IMR-90 (cell line): ENCODE data around the gene PDE6H. TPM values are rescaled to one million over a fixed set of nuclear protein-coding genes. Genes with fewer than 3 reads are reported as not detected.

Source experiments
- ATAC-seq: fragments of 200-7000 bp; cut with Tn5 transposase; 2 replicates; pipeline ENCODE4 v1.9.1; 2020; ENCODE audit warnings: low read depth, mild to moderate bottlenecking, moderate library complexity
- BruUV-seq: library from RNA; stranded (reverse); fragments of 400-500 nt; replicated peaks from 2 replicates; lab custom pipeline; 2021; lab: Mats Ljungman, UMichigan
- CTCF ChIA-PET: fragments of 300-600 bp; formaldehyde crosslinking; extraction: SDS; loops from one replicate; lab custom pipeline; 2021; ENCODE audit warnings: antibody characterized with exemption; lab: Yijun Ruan, JAX
- POLR2A ChIA-PET: fragments of 300-600 bp; sonication (Branson Sonifier 250); formaldehyde crosslinking; loops from one replicate; lab custom pipeline; 2022; ENCODE audit warnings: antibody characterized with exemption; ENCODE audit not compliant: unreplicated experiment; lab: Charles Lee
- DNase-seq: peaks from one replicate; pipeline ENCODE4 v3.0.0; 2013
- H2AFZ ChIP-seq: replicated peaks from 2 replicates; pipeline ENCODE3; 2013; ENCODE audit warnings: low read length, mild to moderate bottlenecking; ENCODE audit not compliant: poor library complexity
- H2AK5ac ChIP-seq: 2 replicates; pipeline ENCODE4 v1.6.1; 2013; ENCODE audit warnings: low read depth, low read length, inconsistent platforms
- H2AK9ac ChIP-seq: replicated peaks from 2 replicates; pipeline ENCODE3; 2013; ENCODE audit warnings: mild to moderate bottlenecking, low read depth, low read length, moderate library complexity; ENCODE audit not compliant: poor library complexity
- H2BK120ac ChIP-seq: 2 replicates; pipeline ENCODE4 v1.6.1; 2013; ENCODE audit warnings: low read depth, low read length, inconsistent platforms
- H2BK15ac ChIP-seq: 3 replicates; pipeline ENCODE4 v1.6.1; 2013; ENCODE audit warnings: low read depth, low read length, inconsistent platforms
- H2BK20ac ChIP-seq: 2 replicates; pipeline ENCODE4 v1.6.1; 2013; ENCODE audit warnings: low read depth, mild to moderate bottlenecking, inconsistent platforms, low read length, moderate library complexity
- H2BK5ac ChIP-seq: 2 replicates; pipeline ENCODE4 v1.6.1; 2013; ENCODE audit warnings: mild to moderate bottlenecking, low read depth, low read length, inconsistent platforms; ENCODE audit not compliant: poor library complexity, severe bottlenecking
- H3K14ac ChIP-seq: replicated peaks from 2 replicates; pipeline ENCODE4 v1.6.1; 2013; ENCODE audit warnings: low read depth, low read length, inconsistent platforms
- H3K18ac ChIP-seq: 2 replicates; pipeline ENCODE4 v1.6.1; 2013; ENCODE audit warnings: low read depth, low read length, control low read depth
- H3K23ac ChIP-seq: 2 replicates; pipeline ENCODE4 v1.6.1; 2013; ENCODE audit warnings: low read depth, low read length, inconsistent platforms
- H3K27ac ChIP-seq: 2 replicates; pipeline ENCODE4 v1.5.1; 2013; ENCODE audit warnings: mild to moderate bottlenecking, control low read depth, low read length; ENCODE audit not compliant: insufficient read depth
- H3K27me3 ChIP-seq: 2 replicates; pipeline ENCODE4 v1.6.1; 2013; ENCODE audit warnings: low read length; ENCODE audit not compliant: control insufficient read depth, insufficient read depth
- H3K36me3 ChIP-seq: 2 replicates; pipeline ENCODE4 v1.6.1; 2013; ENCODE audit warnings: low read length, mixed read lengths; ENCODE audit not compliant: control insufficient read depth, insufficient read depth
- H3K4ac ChIP-seq: 2 replicates; pipeline ENCODE4 v1.6.1; 2013; ENCODE audit warnings: low read depth, low read length, inconsistent platforms
- H3K4me1 ChIP-seq: 2 replicates; pipeline ENCODE4 v1.6.1; 2013; ENCODE audit warnings: low read length, mixed read lengths; ENCODE audit not compliant: control insufficient read depth, insufficient read depth
- H3K4me2 ChIP-seq: 2 replicates; pipeline ENCODE4 v1.6.1; 2013; ENCODE audit warnings: low read depth, mild to moderate bottlenecking, control low read depth, low read length, moderate library complexity
- H3K4me3 ChIP-seq: 2 replicates; pipeline ENCODE4 v1.5.1; 2013; ENCODE audit warnings: low read depth, mild to moderate bottlenecking, control low read depth, low read length, moderate library complexity; ENCODE audit not compliant: insufficient read depth
- H3K56ac ChIP-seq: 2 replicates; pipeline ENCODE4 v1.6.1; 2013; ENCODE audit warnings: low read length, inconsistent platforms; ENCODE audit not compliant: insufficient read depth; ENCODE audit errors: extremely low read depth
- H3K79me1 ChIP-seq, 2 experiments: 2 replicates each; pipeline ENCODE4 v1.6.1; 2013; ENCODE audit warnings: low read length in 2 of 2, inconsistent platforms in 1 of 2, low read depth in 1 of 2
- H3K9ac ChIP-seq: 2 replicates; pipeline ENCODE4 v1.6.1; 2013; ENCODE audit warnings: low read depth, low read length, control low read depth
- H3K9me1 ChIP-seq: 2 replicates; pipeline ENCODE4 v1.6.1; 2013; ENCODE audit warnings: low read length, inconsistent platforms; ENCODE audit not compliant: insufficient read depth
- H3K9me3 ChIP-seq: 2 replicates; pipeline ENCODE4 v1.6.1; 2013; ENCODE audit warnings: low read length; ENCODE audit not compliant: control insufficient read depth, insufficient read depth
- H4K20me1 ChIP-seq: 2 replicates; pipeline ENCODE4 v1.6.1; 2013; ENCODE audit warnings: low read length, inconsistent platforms; ENCODE audit not compliant: insufficient read depth
- H4K5ac ChIP-seq: 2 replicates; pipeline ENCODE4 v1.6.1; 2013; ENCODE audit warnings: mild to moderate bottlenecking, low read depth, low read length, control low read depth
- H4K8ac ChIP-seq, 2 experiments: 2 replicates each; pipeline ENCODE4 v1.6.1; 2013; ENCODE audit warnings: low read depth in 2 of 2, low read length in 2 of 2, control low read depth in 1 of 2, inconsistent platforms in 1 of 2
- H4K91ac ChIP-seq: 2 replicates; pipeline ENCODE4 v1.6.1; 2013; ENCODE audit warnings: low read depth, low read length, inconsistent platforms; ENCODE audit not compliant: insufficient read depth
- CEBPB ChIP-seq: IDR thresholded peaks from 2 replicates; pipeline ENCODE4 v1.6.1; 2012; ENCODE audit warnings: low read depth, low read length, improper control_type of control experiment
- CHD1 ChIP-seq: IDR thresholded peaks from 2 replicates; pipeline ENCODE4 v1.6.1; 2012; ENCODE audit warnings: low read depth, low read length, improper control_type of control experiment
- FOS ChIP-seq: fragments of 150-350 bp; IDR thresholded peaks from 2 replicates; pipeline ENCODE4 v1.6.1; 2016; ENCODE audit warnings: low read depth, low read length
- MAFK ChIP-seq: IDR thresholded peaks from 2 replicates; pipeline ENCODE4 v1.6.1; 2012; ENCODE audit warnings: low read depth, low read length, improper control_type of control experiment
- RFX5 ChIP-seq: IDR thresholded peaks from 2 replicates; pipeline ENCODE4 v1.8.0; 2012; ENCODE audit warnings: low read depth, mild to moderate bottlenecking, low read length, moderate library complexity
- USF2 ChIP-seq: fragments of 150-350 bp; IDR thresholded peaks from 2 replicates; pipeline ENCODE4 v1.6.1; 2017; ENCODE audit warnings: mild to moderate bottlenecking, antibody characterized with exemption, low read length, low read depth
- dilution Hi-C: fragments of 300-500 bp; cut with HindIII; formaldehyde crosslinking; loops from one replicate; pipeline ENCODE4 v1.14.3; 2018; ENCODE audit warnings: low sequenced_read_pairs; ENCODE audit not compliant: unreplicated experiment
- in situ Hi-C: fragments of 300-500 bp; cut with MboI; formaldehyde crosslinking; loops from 3 replicates; pipeline ENCODE4 v1.14.3; 2019; ENCODE audit warnings: low sequenced_read_pairs, inconsistent platforms, mixed read lengths
- intact Hi-C: fragments of 100-400 bp; cut with micrococcal nuclease; formaldehyde crosslinking; loops from 2 replicates; pipeline ENCODE4 v1.10.0; 2022
- polyA plus RNA-seq, 3 experiments: library from polyadenylated mRNA; depleted of rRNA; stranded (reverse); fragments of >200 nt; gene quantifications; 2 replicates each; pipeline ENCODE4 v1.2.3, GENCODE V29; 2012; ENCODE audit warnings: low replicate concordance in 1 of 3
- total RNA-seq: library from RNA; depleted of rRNA; stranded (reverse); fragments of >200 nt; gene quantifications from 2 replicates; pipeline ENCODE4 v1.2.3, GENCODE V29; 2012

The PDE6H gene
- total and polyA plus RNA-seq, 2 of the 4 experiments (the other 2 are of a cell fraction), result not detected

- H2AK9ac ChIP-seq, result no peak overlapping the region
- dilution Hi-C loops (no loop called here), in situ Hi-C loops (loop anchor here (10.0 kb wide), 1 partner anchor 194 kb away; no protein-coding TSS in a partner anchor), intact Hi-C loops (no loop called here)
- POLR2A ChIA-PET, result no interaction called here
- ATAC-seq (peak; percentile 49), DNase-seq (no peak)
- TF ChIP-seq CEBPB (no peak), RFX5 (no peak), CHD1 (no peak), USF2 (no peak), MAFK (no peak), FOS (no peak)
- no peak overlapping the region for H2BK15ac ChIP-seq
- no peak overlapping the region for H3K4ac ChIP-seq
- H4K8ac ChIP-seq, result no peak overlapping the region
- H3K9ac ChIP-seq, result no peak overlapping the region
- H2AFZ ChIP-seq, result no peak overlapping the region
- H3K27ac ChIP-seq, result no peak overlapping the region
- H3K4me1 ChIP-seq, result no peaks in the 10 kb centered on the region
- no peak overlapping the region for H2BK120ac ChIP-seq
- H3K9me3 ChIP-seq, result no peaks in the 10 kb centered on the region
- H2BK20ac ChIP-seq, result no peak overlapping the region
- H3K79me1 ChIP-seq, result no peaks in the 10 kb centered on the region
- no peak overlapping the region for H2AK5ac ChIP-seq
- no peaks in the 10 kb centered on the region for H4K20me1 ChIP-seq
- no peak overlapping the region for H3K4me3 ChIP-seq
- H3K36me3 ChIP-seq, result no peaks in the 10 kb centered on the region
- H4K91ac ChIP-seq, result no peak overlapping the region
- H2BK5ac ChIP-seq, result no peak overlapping the region
- H3K56ac ChIP-seq, result no peak overlapping the region
- CTCF ChIA-PET, result no interaction called here
- peaks cover 3% of the 10 kb centered on the region; the same call in 1 of the 2 replicates for H3K27me3 ChIP-seq
- no peak overlapping the region for H3K4me2 ChIP-seq
- H3K18ac ChIP-seq, result no peak overlapping the region
- no peak overlapping the region for H3K14ac ChIP-seq
- BruUV-seq, result no TSS peak
- no peak overlapping the region for H3K23ac ChIP-seq
- H4K5ac ChIP-seq, result no peak overlapping the region
- no peaks in the 10 kb centered on the region for H3K9me1 ChIP-seq
Observed at GRCh38 chr12:15011162-15011561, 38.3 kb downstream of the PDE6H start.
